ENCODE measurements around the gene OR4D9.

The OR4D9 gene

DNA sequence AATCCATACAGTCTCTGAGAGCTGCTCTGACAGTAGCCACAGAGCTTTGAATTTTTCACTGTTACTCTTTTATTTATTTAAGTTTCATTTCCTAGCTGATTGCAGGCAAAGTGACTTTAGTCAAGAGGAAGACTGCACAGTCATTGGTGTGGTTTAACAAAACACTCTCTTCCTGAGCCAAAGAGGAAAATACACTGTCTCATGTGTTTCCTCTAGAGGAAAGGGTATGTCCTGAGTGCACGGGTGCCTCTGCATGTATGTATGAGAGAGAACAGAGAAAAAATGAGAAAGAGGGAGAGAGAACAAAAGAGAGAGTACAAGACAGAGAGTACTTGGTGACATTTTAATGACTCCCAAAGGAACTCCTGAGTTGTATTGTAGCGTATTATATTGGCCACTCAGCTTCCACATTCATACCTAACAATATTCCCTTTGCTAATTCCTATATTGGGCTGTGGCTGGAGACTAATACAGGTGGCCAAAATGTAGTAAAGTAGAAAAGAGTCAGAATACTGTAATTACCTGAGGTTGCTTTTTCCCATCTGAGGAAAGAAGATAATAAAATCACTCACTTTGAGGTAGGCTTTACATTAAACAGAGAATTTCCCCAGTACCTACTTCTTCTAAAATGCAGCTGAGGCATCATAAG lies at the start of gene OR4D9:
Gene OR4D9 (plus strand): TSS at position 599 of the 649 bp plus-strand sequence. CDS start 3,374 bp downstream, outside the sequence.
- TF ChIP-seq, protein P1, sequence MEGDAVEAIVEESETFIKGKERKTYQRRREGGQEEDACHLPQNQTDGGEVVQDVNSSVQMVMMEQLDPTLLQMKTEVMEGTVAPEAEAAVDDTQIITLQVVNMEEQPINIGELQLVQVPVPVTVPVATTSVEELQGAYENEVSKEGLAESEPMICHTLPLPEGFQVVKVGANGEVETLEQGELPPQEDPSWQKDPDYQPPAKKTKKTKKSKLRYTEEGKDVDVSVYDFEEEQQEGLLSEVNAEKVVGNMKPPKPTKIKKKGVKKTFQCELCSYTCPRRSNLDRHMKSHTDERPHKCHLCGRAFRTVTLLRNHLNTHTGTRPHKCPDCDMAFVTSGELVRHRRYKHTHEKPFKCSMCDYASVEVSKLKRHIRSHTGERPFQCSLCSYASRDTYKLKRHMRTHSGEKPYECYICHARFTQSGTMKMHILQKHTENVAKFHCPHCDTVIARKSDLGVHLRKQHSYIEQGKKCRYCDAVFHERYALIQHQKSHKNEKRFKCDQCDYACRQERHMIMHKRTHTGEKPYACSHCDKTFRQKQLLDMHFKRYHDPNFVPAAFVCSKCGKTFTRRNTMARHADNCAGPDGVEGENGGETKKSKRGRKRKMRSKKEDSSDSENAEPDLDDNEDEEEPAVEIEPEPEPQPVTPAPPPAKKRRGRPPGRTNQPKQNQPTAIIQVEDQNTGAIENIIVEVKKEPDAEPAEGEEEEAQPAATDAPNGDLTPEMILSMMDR (IDR thresholded peaks at IDR 0.05; ENCODE audit: low read depth, low read length): no peak
- no peak for DNase-seq (ENCODE audit: extremely low read depth, low read depth)

DNA sequence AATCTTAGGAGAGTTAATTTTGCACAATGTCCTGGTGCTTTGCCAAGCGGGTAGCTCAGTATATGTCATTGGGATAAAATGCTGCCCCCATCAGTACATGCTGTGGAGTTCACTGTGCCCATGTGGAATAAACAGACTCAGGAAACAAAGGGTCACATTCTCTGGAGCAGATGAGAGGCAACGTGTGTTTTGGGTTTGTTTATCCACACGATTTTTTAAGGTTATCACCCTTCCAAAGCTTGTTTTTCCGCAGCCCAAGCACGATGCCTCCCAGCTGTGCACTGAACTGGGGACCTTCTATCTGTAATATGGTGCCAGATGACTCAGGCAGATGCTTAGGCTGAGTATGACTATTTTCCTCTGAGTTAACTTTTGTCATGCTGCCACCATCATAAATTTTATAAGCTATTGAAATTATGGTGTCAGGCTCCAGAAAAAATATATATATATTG lies 48.1 kb upstream of the OR4D9 start:
- DNase-seq (ENCODE audit: extremely low read depth, low read depth): no peak
- TF ChIP-seq, protein P1 (IDR thresholded peaks at IDR 0.05; ENCODE audit: low read depth, low read length): no peak

DNA sequence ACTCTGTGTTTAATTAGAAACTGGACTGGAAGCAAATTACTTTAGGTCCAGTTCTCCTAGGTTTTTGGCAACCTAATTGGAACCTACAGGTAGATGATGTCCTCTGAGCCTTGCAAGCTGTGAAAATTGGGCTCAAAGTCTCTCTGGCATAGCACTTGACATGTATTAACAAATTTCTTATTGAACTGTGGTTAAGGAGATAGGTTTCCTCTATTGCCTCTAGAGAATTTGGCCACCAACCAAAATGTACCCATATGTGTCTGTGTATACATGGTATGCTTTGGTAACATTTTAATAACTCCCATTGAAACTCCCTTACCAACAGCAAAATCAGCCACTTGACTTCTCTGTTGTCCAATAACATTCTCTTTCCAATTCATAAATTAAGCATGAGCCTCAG lies 38.3 kb upstream of the OR4D9 start, which contains the start of gene OR4D10:
Gene OR4D10 (plus strand): TSS at position 301 of the 400 bp plus-strand sequence. CDS start 4,115 bp downstream, outside the sequence.
- TF ChIP-seq, protein P1 (IDR thresholded peaks at IDR 0.05; ENCODE audit: low read depth, low read length): no peak
- no peak for DNase-seq (ENCODE audit: extremely low read depth, low read depth)

DNA sequence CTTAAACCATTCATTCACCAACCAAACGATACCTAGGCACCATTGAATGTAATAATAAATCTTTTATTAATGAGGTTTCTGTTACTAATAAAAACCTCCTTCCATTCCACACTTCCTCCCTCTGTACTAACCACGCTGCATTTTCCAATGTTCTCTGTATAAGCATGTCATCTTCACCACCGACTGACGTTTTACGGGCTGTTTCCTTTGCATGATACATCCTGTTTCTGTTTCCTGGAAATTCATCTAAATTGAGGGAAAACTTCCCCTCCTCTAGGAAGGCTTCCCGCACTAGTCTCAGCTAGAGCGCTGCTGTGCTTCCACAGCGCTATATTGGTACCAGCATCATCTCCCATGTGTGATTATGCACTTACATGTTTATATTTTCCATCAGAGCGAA lies 36.2 kb upstream of the OR4D9 start:
- TF ChIP-seq, protein P1 (IDR thresholded peaks at IDR 0.05; ENCODE audit: low read depth, low read length): no peak
- no peak for DNase-seq (ENCODE audit: extremely low read depth, low read depth)

DNA sequence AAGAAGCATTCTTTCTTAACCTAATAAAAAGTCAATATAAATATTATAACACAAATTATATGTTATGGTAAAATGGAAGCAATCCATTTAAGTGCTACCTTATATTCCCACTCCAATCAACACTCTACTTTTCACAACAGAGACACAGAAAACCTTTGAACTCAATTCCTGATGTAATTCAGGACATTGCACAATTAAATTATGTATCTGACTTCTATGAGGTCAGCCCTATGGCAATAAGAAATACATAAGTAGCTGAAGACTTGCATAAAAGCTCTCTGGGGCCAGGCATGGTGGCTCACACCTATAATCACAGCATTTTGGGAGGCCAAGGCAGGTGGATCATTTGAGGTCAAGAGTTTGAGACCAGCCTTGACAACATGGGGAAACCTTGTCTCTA lies 31.4 kb upstream of the OR4D9 start:
- TF ChIP-seq, protein P1 (IDR thresholded peaks at IDR 0.05; ENCODE audit: low read depth, low read length): no peak
- DNase-seq (ENCODE audit: extremely low read depth, low read depth): no peak

DNA sequence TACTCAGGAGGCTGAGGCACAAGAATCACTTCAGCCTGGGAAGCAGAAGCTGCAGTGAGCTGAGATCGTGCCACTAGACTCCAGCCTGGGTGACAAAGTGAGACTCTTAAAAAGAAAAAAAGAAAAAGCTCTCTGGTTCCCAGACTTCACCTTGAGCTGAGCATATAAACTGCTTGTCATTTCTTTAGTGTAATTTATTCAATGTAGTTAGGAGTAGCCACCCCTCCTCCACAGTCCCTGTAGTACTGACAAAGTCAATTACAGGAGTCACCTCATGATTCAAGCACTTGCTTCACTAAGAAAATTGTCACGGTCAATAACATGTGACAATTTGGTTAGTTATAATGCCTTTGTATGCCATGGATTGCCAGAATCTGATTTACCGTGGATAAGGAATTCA lies 31.0 kb upstream of the OR4D9 start:
- TF ChIP-seq, protein P1 (IDR thresholded peaks at IDR 0.05; ENCODE audit: low read depth, low read length): no peak
- no peak for DNase-seq (ENCODE audit: extremely low read depth, low read depth)

DNA sequence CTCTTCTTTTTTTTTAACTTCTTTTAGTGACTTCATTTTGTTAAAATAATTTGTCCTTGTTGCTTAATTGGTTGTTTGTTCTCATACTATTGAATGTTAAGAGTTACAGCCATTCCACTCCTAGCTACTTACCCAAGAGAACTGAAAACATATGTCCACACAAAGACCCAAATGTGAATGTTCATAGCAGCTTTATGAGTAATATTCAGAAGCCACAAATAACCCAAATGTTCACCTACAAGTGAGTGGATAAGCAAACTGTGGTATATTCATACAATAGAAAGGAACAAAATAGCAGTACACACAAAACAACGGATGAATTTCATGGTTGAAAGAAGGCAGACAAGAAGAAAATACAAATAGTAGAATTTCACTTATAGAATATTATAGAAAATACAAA lies 9.4 kb upstream of the OR4D9 start:
- TF ChIP-seq, protein P1 (IDR thresholded peaks at IDR 0.05; ENCODE audit: low read depth, low read length): no peak
- no peak for DNase-seq (ENCODE audit: extremely low read depth, low read depth)
